SU-DHL-6 (cell line): ENCODE data around the gene TMC4.

Experiments
- EZH2phosphoT487 ChIP-seq: fragments of 200-600 bp; sonication (generic), shearing (Covaris generic); conservative IDR thresholded peaks from 2 replicates; pipeline ENCODE4 v1.6.1; 2018; ENCODE audit warnings: mild to moderate bottlenecking, antibody characterized with exemption, low read length, moderate library complexity, mixed read lengths
- TF ChIP-seq, protein P1 (sequence below): fragments of 200-600 bp; sonication (generic); IDR thresholded peaks from one replicate; pipeline ENCODE4 v1.5.1; 2017; ENCODE audit warnings: antibody characterized with exemption, mild to moderate bottlenecking, low read length, moderate library complexity; ENCODE audit not compliant: insufficient read depth, poor library complexity, severe bottlenecking

DNA sequence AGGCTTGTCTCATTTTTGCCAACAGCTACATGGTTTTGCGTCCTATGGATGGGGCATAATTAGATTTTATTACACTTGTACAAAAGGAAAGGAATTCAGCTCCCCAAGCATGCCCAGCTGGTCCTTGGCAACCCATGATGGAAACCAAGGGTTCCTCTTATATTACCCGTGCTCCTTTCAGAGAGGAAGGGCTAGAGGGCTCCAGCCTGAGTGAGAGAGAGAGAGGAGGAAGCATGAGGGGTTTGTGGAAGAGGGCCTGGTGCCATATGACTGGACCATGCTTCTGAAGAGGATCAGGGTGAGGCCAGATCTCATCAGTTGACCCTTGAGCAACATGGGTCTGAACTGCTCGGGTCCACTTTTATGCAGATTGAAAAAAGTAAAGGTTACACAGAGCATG is 24.2 kb upstream of the TMC4 start:
- TF ChIP-seq, protein P1, sequence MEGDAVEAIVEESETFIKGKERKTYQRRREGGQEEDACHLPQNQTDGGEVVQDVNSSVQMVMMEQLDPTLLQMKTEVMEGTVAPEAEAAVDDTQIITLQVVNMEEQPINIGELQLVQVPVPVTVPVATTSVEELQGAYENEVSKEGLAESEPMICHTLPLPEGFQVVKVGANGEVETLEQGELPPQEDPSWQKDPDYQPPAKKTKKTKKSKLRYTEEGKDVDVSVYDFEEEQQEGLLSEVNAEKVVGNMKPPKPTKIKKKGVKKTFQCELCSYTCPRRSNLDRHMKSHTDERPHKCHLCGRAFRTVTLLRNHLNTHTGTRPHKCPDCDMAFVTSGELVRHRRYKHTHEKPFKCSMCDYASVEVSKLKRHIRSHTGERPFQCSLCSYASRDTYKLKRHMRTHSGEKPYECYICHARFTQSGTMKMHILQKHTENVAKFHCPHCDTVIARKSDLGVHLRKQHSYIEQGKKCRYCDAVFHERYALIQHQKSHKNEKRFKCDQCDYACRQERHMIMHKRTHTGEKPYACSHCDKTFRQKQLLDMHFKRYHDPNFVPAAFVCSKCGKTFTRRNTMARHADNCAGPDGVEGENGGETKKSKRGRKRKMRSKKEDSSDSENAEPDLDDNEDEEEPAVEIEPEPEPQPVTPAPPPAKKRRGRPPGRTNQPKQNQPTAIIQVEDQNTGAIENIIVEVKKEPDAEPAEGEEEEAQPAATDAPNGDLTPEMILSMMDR: no peak
- no peak for TF ChIP-seq EZH2phosphoT487
